Stimulated activated CD4-positive, alpha-beta T cell treated with anti-CD3 and anti-CD28 coated beads, Interleukin-4, amount 100 ng/mL, for 1 hour (primary cell): ENCODE measurements around the gene SAFB.
"Not testable (repeated sequence)": the region's sequence is repeated elsewhere in the genome, so short reads cannot be mapped to it uniquely, and the experiment has no call there.

Source experiments
- DNase-seq: peaks from one replicate; pipeline ENCODE4 v3.0.0-alpha.2; 2020

Gene SAFB

DNA sequence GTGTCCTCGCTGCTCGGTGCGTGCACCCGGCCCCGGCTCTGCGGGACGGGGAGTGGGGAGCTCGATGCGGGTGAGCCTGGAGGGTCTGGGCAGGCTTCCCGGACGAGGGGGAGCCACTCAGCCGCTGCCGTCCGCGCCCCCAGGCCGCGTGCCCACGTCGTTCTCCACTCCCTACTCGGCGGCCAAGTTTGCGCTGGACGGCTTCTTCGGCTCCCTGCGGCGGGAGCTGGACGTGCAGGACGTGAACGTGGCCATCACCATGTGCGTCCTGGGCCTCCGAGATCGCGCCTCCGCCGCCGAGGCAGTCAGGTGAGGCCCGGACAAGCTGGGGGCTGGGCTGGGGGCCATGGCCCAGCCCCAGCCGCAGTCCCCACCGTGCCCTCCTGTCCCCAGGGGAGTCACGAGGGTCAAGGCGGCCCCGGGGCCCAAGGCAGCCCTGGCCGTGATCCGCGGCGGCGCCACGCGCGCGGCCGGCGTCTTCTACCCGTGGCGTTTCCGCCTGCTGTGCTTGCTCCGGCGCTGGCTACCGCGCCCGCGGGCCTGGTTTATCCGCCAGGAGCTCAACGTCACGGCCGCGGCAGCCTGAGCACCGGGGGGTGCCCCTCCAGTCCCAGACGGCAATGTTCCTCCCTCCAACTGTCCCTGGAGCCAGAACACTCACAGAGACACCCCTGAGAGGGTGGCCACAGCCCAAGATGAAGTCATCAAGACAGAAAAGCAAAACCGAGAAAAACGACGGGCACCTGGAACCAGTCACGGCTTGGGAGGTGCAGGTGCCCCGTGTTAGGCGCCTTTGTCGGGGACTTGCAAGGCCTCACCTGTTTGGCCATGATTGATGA lies 64.7 kb downstream of the SAFB start:
- DNase-seq, result no peak

DNA sequence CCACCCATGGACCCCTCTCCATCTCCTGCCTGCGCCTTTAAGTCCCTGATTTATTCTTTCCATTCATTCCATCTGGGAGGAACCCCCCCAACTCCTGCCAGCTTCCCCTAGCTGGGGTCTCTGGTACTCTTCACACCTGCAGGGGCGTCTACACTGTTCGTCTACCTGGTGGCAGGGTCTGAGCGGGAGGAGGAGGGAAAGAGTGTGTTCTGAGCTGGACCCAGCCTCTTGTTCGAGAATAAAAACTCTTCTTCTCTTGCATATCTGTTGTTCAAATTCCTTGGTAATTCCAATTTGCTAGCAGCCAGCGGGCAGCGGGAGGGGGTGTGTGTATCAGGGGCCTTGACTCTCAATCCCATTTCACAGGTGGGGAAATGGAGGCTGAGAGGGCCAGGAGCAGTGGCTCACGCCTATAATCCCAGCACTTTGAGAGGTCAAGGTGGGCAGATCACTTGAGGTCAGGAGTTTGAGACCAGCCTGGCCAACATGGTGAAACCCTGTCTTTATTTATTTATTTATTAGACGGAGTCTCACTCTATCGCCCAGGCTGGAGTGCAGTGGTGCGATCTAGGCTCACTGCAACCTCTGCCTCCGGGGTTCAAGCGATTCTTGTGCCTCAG lies 65.5 kb downstream of the SAFB start:
- not testable (repeated sequence) for DNase-seq

DNA sequence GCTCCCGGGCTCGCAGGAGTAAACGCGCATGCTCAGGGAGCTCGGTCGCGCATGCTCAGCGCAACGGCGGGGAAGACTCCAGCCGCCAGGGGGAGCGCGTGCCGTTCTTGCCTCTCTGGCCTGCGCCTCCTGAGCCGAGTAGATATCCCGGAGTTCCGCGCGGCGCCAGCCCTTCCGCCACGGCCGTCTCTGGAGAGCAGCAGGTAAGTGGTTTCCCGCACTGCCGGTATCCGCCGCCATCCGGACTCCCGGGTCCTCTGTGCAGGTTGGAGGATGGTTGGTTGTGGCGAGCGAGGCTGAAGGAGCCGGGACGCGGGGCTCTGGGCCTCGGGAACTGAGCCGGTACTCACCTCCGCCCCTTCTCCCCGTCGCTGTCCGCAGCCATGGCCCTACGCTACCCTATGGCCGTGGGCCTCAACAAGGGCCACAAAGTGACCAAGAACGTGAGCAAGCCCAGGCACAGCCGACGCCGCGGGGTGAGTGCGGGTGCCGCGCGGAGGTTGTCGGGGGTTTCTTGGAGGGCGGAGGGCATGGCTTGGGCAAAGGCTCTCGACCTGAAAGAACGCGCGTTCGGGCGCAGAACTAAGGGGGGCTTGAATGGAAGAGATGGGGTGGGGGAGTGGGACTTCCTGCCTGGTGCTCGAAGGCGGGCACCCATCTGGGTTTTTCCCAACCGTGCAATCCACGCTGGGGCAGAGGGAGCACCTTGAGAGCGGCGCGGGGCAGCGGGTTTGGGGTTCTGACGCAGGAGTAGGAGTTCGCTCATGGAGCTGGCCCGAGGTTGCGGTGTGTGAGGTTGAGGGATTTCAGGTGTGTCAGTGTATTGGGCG lies 67.5 kb downstream of the SAFB start, which contains the start of gene RPL36:
RPL36 (plus strand) TSS at position 171 of the 830 bp plus-strand sequence; CDS start at position 384, 213 bp downstream.
- DNase-seq, result peak; percentile 99

DNA sequence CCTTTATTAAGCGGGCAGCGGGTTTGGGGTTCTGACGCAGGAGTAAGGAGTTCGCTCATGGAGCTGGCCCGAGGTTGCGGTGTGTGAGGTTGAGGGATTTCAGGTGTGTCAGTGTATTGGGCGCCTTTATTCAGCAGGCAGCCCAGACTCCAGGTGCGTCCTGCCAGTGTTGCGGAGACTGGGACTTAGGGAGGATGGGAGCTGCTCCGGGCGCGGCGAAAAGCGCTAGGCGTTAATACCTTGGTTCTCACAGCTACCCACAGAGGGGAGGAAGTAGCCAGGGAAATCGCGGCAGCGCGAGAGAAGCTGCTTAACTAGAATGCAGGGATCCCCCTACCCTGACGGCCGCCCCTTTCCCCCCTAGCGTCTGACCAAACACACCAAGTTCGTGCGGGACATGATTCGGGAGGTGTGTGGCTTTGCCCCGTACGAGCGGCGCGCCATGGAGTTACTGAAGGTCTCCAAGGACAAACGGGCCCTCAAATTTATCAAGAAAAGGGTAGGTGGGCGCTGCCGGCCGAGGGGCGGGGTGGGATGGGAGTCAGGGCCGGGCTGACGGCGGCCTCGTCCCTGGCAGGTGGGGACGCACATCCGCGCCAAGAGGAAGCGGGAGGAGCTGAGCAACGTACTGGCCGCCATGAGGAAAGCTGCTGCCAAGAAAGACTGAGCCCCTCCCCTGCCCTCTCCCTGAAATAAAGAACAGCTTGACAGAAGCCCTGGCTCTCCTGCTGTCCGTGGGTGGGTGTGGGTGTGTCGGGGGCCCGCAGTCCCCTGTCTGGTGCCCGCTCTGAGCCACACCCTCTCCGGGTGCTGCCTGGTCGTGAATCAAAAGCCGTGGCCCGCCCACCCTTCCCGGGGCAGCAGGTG lies 68.3 kb downstream of the SAFB start:
- peak; percentile 74 for DNase-seq

DNA sequence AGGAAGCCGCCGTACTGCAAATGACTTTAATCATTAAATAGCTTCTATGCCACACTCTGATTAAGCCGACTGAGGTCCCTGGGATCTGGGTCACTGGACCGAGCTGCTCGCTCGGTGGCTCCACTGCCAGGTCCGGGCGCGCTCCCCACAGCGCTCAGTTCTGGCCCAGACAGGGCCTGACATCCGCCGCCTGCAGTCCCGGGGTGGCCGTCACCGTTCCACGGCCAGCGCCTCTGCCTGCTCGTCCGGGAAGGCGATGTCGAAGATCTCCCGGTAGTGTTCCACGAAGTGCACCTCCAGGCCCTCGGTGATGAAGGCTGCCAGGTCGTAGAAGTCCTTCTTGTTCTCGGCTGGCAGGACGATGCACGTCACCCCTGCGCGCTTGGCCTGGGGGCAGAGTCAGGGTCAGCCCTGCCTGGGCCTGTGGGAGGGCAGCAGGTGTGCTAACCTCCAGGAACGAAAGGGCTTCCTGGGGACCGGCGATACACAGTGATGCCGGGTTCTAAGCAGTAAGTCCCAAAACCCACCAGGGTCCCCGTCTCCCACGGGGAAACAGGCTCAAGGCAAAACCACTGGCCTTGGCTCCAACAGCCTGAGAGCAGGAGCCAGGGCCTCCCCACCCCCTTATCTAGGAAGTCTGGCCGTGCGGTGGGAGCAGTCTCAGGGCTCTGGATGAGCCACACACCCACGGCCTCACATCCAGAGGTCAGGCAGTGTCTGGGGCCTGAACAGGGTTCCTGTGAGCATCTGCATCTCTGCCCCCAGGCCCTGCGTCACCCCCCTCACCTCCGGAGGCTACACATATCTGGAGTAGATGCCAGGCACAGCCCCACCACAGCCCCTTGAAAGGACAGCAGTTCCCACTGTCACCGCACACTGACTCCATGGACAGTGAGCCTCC lies 69.2 kb downstream of the SAFB start:
- DNase-seq, result no peak

DNA sequence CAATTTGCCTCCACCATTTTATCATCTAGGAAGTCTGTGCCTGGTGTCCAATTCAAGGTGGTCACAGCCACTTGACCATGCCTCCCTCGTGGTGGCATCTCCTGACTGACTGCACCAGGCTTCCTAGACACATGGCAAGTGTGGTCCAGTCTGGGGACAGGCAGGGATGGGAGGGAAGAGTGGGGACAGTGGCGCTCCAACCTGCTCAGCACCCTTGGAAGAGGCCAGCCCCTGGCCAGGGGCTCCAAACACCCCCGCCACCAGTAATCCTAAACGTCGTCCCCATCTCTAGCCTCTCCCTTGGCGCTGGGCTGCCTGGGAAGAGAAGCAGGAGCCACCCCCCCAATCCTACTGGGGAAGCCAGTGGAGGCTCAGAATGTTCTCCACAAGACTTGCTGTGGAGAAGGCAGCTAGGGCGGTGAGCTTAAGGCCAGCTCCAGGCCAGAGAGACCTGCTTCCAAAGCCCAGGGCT lies 69.9 kb downstream of the SAFB start:
- no peak for DNase-seq

DNA sequence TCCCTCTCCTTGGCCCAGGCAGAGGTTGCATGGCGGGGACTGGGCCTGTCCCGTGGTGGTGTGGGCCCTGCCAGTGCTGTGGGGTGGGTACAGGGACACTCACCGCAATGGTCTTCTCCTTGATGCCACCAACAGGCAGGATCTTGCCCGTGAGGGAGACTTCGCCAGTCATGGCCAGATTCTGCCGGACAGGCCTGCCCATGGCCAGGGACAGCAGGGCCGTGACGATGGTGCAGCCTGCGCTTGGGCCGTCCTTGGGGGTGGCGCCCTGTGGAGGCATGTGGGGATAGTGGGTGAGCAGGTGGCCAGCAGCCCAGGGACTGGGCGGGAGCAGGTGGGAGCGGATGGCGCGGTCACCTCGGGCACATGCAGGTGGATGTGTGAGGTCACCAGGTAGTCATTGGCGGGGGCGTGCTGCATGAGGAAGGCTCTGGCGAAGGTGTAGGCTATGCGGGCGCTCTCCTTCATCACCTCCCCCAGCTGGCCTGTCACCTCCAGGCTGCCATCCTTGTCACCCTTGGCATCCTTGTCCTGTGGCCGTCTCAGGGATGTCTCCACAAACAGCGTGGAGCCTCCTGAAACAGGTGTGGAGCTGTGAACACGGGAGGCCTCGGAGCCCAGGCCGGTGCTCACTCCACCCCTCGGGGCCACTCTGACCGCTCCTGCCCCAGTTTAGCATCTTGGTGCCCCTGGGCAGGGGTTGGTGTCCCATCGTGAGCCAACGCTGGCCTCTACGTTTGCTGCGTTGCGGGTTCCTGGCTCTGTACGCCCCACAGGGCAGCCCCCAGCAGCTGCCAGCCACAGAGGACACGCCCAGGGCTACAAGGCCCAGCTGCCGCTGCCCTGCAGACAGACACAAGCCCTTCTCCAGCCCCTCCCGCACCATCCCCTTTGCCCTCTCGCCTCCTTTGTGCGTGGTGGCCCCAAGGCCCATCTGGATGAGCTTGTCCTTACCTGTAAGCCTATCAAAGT lies 70.6 kb downstream of the SAFB start:
- DNase-seq, result no peak

DNA sequence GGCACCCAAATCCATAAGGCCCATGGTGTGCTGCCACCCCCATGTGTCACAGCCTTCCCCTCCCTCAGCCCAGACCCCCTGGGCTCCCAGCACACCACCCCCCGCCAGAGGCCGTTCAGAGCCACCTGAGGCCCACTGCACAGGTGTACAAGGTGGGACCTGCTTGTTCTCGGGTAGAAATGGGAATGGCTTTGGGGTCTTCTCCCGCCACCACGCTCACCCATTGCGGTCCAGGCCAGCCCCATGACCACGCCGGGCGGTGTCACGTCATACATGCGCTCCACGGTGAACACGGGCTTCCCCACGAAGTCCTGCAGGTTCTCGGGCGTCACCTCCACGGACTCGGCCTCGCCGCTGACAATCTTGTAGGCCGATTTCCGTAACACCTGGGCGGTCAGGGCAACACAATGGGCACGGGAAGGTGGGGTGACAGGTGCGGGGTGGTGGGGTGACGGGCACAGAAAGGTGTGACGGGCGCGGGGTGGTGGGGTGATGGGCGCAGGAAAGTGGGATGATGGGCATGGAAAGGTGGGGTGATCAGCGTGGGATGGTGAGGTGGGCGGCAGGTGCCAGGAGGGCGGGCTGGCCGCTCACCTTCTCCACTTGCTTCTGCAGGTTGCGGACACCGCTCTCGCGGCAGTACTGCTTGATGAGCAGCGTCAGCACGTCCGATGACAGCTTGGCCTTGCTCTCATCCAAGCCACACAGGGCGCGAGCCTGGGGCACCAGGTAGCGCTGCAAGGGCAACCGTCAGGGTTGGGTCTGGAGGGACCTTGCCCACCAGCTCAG lies 71.5 kb downstream of the SAFB start:
- DNase-seq, result no peak

DNA sequence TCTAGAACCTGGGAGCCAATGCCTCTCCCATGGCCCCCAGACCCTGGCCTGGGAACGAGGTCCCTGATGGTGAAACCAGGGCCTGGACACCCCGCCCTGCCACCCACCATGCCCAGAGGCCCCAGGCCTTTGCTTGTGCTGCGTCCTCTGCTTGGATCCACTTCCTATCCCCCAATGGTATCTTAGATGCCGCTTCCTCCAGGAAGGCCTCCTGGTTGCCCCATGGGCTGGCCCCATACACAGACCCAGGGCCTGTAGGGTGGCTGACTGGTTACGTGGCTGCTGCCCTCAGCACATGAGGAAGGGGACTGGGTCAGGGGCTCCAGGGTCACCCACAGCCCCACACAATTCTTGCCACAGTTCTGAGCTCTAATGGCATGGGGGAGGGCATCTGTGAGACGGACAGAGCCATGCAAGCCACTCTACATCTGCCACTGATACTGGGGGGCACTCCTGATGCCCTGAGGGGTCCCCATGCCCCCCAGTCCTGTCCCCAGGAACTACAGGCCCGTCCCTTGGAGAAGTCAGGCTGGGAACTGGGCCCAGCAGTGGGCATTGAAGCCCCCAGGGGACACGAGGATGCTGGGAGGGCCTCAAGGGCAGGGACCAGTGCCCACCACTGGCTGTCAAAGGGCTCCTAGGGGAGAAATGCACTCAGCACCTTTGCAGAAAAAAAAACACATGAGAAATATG lies 72.2 kb downstream of the SAFB start:
- no peak for DNase-seq

DNA sequence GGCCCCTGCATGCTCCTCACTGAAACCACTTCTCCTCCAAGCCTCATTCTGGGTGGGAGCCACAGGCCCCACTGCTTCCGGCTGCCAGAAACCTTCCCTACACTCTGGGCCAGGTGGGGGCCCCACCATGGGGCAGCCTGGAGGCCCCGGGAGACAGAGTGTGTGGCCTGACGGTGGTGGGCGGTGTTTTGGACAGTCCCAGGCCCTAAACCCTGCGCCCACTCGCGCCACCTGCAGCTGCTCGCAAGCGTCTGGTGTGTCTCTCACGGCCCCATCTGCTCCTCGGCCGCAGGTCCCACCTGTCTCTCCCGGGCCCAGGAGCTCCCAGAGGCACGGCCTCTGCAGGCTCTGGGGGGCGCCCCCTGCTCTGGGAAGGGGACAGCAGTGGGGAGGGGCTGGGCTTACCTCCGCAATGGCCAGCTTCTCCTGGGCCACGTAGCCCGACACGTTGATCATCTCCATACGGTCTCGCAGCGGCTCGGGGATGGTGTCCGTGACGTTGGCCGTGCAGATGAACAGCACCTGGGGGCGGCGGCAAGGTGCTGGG lies 72.8 kb downstream of the SAFB start:
- DNase-seq, result no peak

DNA sequence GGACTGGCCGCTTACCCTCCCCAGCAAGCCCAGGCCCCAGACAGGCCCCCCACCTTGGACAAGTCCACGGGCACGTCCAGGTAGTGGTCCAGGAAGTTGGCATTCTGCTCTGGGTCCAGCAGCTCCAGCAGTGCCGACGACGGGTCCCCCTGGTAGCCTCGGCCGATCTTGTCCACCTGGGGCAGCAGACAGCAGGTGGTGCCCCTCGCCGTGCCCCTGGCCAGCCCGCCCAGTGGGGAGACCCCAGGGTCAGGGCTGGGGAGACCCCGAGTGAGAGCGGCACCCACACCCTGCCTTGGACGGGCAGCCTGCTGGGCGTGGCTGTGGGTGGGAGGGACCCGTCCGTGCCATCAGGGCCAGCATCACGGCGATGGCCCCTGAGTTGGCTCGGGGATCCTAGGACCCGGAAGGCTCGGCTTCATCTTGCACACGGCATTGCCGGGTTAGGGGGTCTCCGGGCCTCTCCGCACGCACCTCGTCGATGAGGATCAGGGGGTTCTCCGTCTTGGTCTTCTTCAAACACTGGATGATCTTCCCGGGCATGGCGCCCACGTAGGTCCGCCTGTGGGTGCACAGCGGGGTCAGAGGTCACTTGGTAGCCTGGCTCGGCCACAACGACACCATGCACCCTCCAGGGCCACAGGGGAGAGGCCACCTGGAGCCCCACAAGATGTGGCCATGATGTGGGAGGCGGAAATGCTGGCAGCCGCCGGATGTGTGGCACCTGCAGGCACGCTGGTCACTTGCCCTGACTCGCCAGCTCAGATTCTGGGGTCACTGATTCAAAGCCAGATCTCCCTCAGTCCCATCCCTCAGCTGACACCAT lies 73.5 kb downstream of the SAFB start:
- DNase-seq, result no peak

DNA sequence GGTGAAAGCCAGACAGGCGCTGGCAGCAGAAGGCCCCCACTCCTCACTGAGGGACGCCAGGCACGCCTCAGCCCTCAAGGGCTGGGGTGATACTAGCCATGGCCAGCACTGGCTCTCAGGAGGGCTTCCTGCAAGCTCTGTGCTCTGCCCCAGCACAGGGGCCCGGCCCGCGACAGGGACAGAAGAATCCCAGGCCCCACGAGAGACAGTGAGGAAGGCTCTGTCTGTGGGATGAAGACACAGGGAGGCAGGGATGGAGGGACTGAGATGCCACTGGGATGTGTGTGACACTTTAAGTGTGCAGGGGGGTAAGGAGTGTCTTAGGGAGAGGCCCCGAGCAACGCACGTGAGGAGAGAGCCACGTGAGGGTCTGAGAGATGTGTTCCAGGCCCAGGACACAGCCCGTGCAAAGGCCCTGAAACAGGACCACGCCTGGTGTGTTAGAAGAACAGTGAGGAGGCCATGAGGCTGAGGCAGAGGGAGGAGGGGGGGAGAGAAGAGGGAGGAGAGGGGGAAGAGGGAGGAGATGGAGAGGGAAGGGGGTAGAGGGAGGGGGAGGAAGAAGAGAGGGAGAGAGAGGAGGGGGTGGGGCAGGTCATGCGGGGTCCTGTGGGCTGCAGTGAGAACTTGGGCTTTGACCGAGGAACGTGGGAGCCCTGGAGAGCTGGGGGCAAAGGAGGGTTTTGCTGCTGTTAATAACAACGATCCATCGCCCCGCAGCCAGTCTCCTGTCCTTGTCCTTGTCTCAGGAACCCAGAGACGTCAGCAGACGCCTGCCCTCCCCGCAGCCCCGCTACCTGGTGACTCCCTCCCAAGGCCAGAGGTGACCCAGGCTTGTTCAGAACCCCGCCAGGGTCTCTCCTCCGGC lies 74.4 kb downstream of the SAFB start:
- no peak for DNase-seq

DNA sequence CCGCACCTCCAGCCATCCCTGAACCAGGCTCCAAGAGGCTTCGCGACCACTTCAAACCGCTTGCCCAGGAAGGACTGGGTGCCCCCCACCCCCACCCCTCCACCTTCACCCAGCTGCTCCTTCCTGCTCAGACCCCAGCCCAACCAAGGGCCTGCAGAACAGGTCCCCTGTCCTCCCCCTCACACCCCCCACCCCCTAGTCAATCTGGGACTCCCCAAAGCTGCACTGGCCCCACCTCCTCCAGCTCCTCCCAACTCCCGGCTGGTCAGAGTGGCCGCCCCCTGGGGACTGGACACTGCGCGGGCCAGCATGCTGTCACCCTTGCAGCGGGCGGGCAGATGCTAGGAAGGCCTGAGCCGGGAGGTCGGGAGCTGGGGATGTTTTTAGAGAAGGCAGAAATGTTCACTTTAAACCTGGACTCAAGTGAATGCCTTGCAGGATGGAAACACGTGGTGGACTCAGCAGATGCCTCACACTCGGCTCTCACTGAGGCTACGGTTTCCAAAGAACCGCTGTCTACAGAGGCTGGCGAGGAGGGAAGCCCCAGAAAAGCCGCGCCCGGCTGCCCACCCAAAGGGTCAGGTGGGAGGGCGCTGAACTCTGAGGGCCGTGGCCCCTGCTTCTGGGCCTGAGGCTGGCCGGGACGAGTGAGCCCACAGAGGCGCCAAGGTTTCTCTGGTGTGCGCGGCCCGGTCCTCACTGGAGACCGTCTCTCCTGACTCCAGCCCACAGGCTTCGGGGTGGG lies 75.2 kb downstream of the SAFB start:
- no peak for DNase-seq

DNA sequence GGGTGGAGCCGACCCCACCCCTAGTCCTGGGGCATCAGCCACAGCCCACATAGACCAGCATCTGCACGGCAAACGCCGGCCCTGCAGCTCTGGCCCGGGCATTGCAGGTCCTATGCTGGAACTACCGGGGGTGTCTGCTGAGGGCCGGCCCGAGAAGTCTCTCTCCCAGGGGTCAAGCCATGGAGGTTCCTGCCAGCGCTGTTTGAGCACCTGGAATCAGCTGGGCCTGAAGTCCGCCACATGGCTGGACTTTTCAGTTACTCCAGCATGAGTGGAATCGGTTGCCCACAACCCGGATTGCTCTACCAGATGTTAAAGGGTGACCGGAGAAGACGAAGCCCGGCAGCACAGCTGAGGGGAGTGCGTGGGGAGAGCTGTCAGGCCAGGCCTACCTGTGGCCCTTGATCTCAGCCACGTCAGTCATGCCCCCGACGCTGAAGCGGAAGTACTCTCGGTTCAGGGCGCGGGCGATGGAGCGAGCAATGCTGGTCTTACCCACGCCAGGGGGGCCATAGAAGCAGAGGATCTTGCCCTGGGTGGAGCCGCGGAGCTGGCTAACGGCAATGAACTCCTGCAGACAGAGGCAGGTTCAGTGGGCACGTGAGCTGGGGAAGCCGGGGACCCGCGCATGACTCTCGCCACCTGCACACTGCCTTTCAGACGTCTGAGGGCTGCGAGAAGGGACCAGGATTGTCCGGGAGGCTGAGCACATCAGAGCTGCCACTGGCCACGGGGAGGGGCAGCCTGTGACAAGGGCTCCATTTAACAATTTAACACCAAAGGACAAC lies 75.9 kb downstream of the SAFB start:
- no peak for DNase-seq
